Measurements from ENCODE around the gene CTIF.

The CTIF gene

DNA sequence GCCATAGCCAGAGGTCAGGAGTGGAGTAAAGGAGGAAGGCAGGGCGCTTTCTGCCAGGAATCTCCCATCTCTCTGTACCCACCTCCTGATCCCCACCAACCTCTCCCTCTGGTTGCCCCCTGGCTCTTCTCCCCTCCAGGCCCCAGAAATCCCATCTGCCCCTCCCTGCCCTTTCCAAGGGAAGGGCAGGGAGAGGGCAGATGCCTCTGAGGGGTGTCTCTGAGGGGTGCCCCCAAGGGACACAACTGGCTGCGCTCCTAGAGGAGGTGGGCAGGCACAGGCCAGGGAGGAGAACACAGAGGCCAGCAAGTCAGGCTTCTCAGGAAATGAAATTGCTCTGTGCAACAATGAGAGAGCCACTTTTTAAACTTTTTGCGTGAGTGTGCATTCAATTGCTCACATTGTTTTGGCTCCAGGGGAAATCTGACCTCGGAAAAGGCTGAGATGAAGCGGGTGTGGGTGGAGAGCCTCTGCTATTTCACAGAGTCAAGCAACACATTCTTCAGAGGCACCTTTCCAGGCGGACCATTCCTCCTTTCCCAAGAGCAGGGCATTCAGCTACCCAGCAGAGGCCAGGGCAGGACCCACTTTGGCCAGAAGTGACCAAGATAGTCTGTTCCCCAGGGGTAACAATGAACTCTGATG lies 286.4 kb downstream of the CTIF start:
- no peak overlapping the region for H3K27ac ChIP-seq
- no peak for TF ChIP-seq ZFX (IDR thresholded peaks at IDR 0.05; ENCODE audit: borderline replicate concordance)
- TF ChIP-seq, protein P1, sequence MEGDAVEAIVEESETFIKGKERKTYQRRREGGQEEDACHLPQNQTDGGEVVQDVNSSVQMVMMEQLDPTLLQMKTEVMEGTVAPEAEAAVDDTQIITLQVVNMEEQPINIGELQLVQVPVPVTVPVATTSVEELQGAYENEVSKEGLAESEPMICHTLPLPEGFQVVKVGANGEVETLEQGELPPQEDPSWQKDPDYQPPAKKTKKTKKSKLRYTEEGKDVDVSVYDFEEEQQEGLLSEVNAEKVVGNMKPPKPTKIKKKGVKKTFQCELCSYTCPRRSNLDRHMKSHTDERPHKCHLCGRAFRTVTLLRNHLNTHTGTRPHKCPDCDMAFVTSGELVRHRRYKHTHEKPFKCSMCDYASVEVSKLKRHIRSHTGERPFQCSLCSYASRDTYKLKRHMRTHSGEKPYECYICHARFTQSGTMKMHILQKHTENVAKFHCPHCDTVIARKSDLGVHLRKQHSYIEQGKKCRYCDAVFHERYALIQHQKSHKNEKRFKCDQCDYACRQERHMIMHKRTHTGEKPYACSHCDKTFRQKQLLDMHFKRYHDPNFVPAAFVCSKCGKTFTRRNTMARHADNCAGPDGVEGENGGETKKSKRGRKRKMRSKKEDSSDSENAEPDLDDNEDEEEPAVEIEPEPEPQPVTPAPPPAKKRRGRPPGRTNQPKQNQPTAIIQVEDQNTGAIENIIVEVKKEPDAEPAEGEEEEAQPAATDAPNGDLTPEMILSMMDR (IDR thresholded peaks at IDR 0.05) = no peak

DNA sequence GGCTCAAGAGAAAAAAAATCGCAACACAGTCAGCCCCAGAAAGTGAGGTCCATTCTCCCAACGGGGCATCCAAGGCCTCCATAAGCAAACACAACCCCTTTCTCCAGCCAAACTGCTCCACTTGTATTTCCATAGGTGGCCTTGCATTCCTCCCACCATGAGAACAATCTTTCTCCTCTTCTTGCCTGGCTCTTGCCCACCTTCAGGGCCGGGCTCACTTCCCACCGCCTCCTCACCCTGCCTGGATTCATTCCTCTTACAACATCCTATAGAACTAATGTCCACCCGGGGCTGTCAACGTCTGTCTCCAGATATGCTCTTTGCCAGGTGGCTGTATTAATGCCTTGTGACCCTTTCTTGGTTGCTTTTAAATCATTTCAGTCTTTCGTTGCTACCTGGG lies 287.4 kb downstream of the CTIF start:
- TF ChIP-seq ZFX (IDR thresholded peaks at IDR 0.05; ENCODE audit: borderline replicate concordance) = no peak
- TF ChIP-seq, protein P1 (IDR thresholded peaks at IDR 0.05) = no peak

DNA sequence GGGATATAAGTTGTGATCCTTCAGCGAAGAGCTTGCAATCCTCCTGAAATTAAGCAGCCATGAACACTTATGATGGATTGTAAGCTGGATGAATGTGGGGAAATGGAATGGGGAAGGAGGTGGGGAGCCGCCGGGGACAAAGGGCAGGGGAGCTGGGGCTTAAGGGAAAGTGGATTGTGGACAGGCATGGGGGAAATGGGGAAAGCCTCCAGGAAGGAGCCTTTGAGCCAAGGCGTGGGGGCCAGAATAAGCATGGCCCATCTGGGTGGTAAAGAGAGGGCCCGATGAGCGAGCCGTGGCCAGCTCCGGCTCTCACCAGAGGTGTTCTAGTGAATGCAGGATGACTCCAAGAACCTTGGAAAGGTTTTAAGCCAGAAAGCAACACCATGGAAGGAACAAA lies 288.0 kb downstream of the CTIF start:
- TF ChIP-seq, protein P1 (IDR thresholded peaks at IDR 0.05) = no peak
- no peak for TF ChIP-seq ZFX (IDR thresholded peaks at IDR 0.05; ENCODE audit: borderline replicate concordance)
- H3K27ac ChIP-seq = no peak overlapping the region

More for the DNA sequence above, 287.4 kb downstream of the CTIF start:
- no peak overlapping the region for H3K27ac ChIP-seq

DNA sequence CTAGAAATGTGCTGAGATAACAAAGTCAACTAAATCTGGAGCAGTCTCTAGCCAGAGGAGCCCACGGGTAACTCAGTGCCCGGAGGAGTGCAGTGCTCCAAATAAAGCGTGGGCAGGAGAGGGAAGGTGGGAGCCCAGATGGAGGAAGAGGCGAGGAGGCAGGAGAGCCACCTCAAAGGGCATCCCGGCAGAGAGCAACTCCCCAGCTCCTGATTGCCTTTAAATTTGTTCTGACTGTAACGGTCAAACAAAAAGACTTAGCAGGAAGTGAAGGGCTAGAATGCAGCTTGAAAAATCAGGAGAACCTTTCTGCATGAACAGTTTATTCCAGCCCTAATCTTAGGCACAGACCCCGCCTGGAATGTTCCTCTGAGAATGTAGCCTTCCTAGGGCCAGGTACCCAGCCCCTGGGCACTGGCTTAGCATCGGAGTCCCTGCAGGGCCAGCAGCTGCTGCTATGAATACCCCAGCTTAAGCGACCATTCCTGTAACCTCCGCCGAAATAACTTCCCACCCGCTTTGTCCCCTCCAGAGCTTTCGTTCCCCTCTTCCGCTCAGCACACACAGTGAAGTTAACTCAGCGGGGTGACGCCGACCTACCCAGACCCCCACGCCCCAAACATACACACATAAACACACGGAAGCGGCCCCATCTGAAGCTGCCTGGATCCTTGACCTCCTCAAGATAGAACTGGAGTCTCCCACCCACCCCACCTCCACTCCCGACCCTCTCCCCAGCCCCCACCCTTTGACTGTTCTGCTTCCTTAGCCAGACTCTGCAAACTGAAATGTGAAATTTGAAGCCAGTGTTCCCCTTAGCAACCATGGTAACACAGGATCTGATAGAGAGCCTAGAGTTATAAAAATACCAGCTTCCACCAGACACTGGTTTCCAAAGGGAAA lies 288.7 kb downstream of the CTIF start:
- TF ChIP-seq, protein P1 (IDR thresholded peaks at IDR 0.05) = no peak
- TF ChIP-seq ZFX (IDR thresholded peaks at IDR 0.05; ENCODE audit: borderline replicate concordance) = no peak
- no peak overlapping the region for H3K27ac ChIP-seq

DNA sequence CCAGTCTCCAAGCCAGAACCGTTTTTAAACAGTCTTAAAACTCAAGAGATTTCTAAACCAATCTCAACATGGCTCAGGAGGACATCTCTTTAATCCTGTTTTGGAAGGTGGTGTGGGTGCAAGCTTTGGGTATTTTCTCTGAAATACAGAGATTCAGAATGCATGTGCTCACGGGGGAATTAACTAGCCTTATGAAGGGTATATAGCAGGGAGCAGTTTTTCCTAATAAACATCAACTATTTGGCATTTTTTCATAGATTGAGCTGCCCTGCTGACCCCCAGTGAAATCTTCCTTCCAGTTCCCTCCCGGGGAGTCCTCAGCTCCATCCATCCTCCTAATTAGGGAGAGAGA lies 289.3 kb downstream of the CTIF start:
- H3K27ac ChIP-seq = no peak overlapping the region
- no peak for TF ChIP-seq ZFX (IDR thresholded peaks at IDR 0.05; ENCODE audit: borderline replicate concordance)
- TF ChIP-seq, protein P1 (IDR thresholded peaks at IDR 0.05) = no peak

DNA sequence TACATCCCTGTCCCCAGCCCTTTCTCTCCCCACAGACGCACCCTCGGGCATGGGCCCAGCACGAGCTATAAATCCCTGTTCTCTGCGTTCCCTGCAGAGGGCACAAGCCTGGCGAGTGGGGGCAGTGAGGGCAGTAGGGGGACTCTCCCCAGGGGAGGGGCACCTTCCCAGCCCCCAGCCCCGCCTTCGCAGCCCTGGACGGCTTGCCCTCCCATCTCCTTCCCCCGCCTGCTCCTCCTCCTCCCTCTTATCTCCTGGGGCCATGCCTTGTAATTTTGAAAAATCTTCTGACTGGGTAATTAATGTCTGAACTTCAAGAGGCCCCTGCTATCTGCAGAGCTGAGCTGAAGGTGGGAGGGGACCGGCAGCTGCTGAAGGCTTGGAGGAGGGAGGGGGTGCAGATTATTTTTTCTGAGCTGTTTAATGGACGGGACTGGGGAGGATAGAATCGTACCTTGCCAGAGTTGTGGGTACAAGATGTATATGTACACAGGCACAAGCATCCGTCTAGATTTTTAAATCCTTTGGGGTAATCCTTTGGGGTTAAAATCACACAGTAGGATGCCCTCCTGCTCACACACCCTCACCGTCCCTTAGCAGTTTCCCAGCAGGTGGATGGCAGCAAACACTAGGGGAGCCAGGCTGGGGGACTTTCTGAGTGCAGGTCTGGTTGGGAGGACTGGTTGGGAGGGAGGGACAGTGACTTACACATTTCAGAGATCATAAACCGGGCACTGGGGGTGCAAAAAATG lies 290.0 kb downstream of the CTIF start:
- no peak overlapping the region for H3K27ac ChIP-seq
- TF ChIP-seq ZFX (IDR thresholded peaks at IDR 0.05; ENCODE audit: borderline replicate concordance) = no peak
- TF ChIP-seq, protein P1 (IDR thresholded peaks at IDR 0.05) = no peak

Data from 22Rv1 (cell line).